HG02798 (cell line): ENCODE data around the gene CCNG2.

Source experiments
- ATAC-seq: cut with Tn5 transposase; IDR thresholded peaks from one replicate; pipeline ENCODE4 v1.9.1; 2021; ENCODE audit warnings: mild to moderate bottlenecking; ENCODE audit not compliant: unreplicated experiment, poor library complexity

CCNG2 gene

GRCh38 chr4:77199701-77200100, 42.7 kb downstream of the CCNG2 start:
- no peak for ATAC-seq

- no peak for ATAC-seq
These were observed 44.3 kb downstream of the CCNG2 start for GRCh38 chr4:77201343-77201742.

- no peak for ATAC-seq
These were observed 44.9 kb downstream of the CCNG2 start for GRCh38 chr4:77201857-77202256.

DNA sequence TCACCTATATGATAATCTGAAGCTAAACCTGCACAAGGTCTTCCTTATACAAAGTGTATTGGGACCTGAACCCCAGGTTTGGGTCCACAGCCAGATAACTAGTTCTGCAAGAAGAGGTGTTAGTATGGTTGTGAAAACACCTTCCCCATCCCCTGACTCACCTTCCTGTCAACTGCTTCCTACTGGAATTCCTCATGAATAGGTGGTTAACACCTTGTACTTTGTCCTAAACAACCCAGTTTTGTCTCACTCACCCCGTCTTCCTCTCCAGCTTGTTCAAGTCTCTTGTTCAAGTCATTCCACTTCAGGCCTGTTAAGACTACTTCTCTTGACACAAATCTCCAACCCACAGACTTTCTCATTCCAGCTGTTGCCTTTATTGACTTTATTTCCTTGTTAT, 45.5 kb downstream of the CCNG2 start:
- ATAC-seq, result no peak

DNA sequence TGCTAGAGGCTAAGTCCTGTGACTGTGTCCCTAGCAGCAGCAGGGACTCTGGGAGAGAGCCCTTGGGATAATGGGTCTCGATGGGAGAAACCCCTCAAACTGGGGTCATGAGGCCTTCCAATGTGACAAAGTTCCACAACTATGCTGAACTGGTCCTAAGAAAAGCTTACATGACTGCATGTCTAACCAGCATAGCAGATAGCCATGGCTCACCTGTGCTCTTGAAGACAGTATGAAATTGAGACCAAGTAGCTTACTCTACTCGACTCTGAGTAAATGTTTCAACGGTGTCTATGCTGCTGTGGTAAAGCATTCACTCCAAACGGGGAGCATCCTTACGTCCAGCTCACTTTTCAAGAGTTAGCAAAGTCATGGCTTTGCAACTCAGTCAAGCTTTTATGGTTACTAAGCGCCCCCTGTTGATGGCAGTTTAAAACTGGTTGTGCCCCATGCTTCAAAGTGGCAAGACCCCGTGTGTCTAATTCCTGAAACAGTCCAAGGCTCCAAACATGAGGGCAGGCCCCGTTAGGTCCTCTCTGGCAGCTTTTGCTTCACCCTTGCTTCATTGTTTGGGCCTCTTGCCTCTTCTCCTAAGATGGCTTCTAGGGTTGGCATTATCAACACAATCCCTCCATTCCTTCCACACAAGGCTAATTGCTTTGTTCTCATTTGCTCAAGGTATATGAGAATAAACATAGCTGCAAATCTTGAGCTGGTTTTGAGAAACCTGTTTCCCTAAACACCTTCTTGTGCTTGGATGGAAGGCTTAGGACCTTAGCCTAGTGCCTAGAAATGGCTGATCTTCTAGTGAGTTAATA, 46.6 kb downstream of the CCNG2 start:
- peak; percentile 76 for ATAC-seq

DNA sequence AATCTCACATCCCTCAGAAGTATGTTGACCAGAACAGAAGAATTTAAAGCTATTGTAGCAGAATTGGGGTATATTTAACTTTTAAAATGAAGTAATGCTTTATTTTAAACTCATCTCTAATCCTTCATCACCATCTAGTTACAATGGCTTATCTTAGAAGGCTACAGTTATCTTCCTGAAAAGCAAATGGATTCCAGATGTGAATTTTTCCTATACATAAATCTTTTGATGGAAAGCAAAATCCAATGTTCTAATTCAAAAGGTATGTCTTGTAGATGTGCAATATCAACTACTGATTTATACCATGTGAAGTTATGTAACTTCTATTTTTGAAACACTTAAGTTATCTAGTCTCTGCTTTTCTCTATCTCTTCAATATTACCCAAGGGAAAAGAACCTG, 47.6 kb downstream of the CCNG2 start:
- ATAC-seq, result no peak

GRCh38 chr4:77209012-77209411, 52.0 kb downstream of the CCNG2 start:
- no peak for ATAC-seq

DNA sequence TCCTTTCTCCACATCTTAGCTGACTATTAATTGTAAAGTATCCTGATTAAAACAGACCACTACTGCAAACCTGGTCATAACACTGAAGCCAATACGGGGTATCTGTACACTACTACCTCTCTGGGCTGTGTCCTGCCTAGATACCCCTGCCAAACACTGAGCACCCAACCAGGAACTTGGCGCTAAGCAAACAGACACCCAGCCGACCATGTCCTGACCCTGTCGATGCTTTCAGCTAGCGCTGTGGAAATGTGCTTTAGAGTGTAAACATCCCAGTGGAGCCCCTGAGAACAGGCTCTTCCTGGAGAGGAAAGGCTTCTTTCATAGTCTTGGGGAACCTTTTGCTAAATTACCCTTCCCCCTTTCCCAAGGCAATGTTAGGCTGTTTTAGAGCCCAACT, 52.9 kb downstream of the CCNG2 start:
- no peak for ATAC-seq

GRCh38 chr4:77215107-77215506, 58.1 kb downstream of the CCNG2 start:
- no peak for ATAC-seq

DNA sequence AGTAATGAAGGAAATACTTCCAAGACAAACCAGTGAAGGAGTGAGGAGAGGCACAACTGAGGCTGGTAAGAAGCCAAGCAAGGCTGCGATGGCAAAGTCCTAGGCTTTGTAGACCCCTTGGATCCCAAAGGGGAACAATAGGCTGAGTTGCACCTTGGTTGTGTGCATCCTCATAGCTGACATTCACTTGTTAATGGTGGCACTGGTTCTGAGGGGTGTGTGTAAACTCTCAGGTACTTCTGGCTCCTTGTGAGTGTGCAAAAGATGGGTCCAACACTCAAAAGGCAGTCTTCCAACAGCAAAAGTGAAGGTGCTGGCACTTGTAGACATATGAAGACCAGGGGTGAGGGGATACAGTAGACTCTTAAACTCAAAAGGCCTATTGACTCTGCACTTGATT, 60.5 kb downstream of the CCNG2 start:
- ATAC-seq, result no peak

- ATAC-seq, result no peak
These were observed 62.3 kb downstream of the CCNG2 start for GRCh38 chr4:77219266-77219665.
